PC-3 (cell line): ENCODE results near the gene ZNF134.

Experiments used
- CTCF ChIP-seq: fragments of 300-600 bp; sonication (generic); conservative IDR thresholded peaks from 2 replicates; pipeline ENCODE4 v1.5.1; 2017; ENCODE audit warnings: antibody characterized with exemption, low read depth, mild to moderate bottlenecking, low read length
- EZH2 ChIP-seq: fragments of 300-600 bp; sonication (generic); IDR thresholded peaks from one replicate; pipeline ENCODE4 v1.6.1; 2017; ENCODE audit warnings: antibody characterized with exemption, mild to moderate bottlenecking, low read length; ENCODE audit not compliant: unreplicated experiment
- EZH2phosphoT487 ChIP-seq: fragments of 300-600 bp; sonication (generic); IDR thresholded peaks from 2 replicates; pipeline ENCODE4 v1.6.1; 2018; ENCODE audit warnings: mild to moderate bottlenecking, antibody characterized with exemption, low read length, borderline replicate concordance

- TF ChIP-seq CTCF (no peak), EZH2phosphoT487 (no peak), EZH2 (no peak)
These were observed 2.9 kb upstream of the ZNF134 start for GRCh38 chr19:57611113-57611512.
